Astrocyte of the cerebellum (primary cell): Measurements from ENCODE around the gene HAUS7.

ENCODE experiments used
- DNase-seq: peaks from one replicate; pipeline ENCODE4 v3.0.0-alpha.2; 2011; ENCODE audit warnings: low read depth
- H3K4me3 ChIP-seq: 2 replicates; pipeline ENCODE4 v1.5.1; 2011; ENCODE audit warnings: mild to moderate bottlenecking, low read depth, low read length, moderate library complexity
- in situ Hi-C: cut with HindIII; loops from 2 replicates; pipeline ENCODE4 v1.10.0; 2017; ENCODE audit warnings: low sequenced_read_pairs
- TF ChIP-seq, protein P1 (sequence below): IDR thresholded peaks from 2 replicates; pipeline ENCODE4 v1.5.1; 2012; ENCODE audit warnings: low read length, low read depth, moderate library complexity, mild to moderate bottlenecking; ENCODE audit errors: missing control alignments

HAUS7 gene

DNA sequence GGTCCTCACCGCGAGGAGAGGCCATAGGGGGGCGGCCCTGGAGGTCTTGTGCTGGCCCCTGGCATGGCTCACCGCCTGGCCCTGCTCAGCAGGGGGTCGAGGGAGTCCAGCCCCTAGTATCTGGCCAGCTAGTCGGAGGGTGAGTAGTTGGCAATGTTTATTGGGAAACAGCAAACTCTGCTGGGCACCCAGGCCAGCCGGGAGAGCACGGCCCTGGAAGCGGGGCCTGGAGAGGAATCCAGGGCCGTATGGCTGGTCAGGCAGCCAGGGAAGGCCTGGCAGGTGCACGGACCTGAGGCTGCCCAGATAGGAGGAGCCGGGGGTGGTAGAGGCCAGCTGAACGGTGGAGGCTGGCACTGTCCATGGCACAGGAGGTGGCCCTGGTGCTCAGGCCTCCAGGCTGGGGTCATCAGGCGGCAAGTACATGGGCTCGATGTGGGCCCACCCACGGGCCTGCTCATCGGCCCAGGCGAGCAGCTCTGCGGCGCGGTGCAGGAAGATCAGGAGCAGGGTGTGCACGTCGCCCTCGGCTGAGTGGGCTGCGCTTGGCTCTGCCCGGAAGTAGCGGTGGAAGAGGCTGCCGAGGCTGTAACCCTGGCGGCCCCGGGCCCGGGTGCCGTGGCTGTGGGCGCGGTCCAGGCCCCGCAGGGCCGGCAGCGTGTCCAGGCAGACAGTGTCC lies 25.9 kb downstream of the HAUS7 start:
- H3K4me3 ChIP-seq, result no peak overlapping the region
- DNase-seq, result no peak
- in situ Hi-C loops, result no loop called here
- TF ChIP-seq, protein P1, sequence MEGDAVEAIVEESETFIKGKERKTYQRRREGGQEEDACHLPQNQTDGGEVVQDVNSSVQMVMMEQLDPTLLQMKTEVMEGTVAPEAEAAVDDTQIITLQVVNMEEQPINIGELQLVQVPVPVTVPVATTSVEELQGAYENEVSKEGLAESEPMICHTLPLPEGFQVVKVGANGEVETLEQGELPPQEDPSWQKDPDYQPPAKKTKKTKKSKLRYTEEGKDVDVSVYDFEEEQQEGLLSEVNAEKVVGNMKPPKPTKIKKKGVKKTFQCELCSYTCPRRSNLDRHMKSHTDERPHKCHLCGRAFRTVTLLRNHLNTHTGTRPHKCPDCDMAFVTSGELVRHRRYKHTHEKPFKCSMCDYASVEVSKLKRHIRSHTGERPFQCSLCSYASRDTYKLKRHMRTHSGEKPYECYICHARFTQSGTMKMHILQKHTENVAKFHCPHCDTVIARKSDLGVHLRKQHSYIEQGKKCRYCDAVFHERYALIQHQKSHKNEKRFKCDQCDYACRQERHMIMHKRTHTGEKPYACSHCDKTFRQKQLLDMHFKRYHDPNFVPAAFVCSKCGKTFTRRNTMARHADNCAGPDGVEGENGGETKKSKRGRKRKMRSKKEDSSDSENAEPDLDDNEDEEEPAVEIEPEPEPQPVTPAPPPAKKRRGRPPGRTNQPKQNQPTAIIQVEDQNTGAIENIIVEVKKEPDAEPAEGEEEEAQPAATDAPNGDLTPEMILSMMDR, result no peak

DNA sequence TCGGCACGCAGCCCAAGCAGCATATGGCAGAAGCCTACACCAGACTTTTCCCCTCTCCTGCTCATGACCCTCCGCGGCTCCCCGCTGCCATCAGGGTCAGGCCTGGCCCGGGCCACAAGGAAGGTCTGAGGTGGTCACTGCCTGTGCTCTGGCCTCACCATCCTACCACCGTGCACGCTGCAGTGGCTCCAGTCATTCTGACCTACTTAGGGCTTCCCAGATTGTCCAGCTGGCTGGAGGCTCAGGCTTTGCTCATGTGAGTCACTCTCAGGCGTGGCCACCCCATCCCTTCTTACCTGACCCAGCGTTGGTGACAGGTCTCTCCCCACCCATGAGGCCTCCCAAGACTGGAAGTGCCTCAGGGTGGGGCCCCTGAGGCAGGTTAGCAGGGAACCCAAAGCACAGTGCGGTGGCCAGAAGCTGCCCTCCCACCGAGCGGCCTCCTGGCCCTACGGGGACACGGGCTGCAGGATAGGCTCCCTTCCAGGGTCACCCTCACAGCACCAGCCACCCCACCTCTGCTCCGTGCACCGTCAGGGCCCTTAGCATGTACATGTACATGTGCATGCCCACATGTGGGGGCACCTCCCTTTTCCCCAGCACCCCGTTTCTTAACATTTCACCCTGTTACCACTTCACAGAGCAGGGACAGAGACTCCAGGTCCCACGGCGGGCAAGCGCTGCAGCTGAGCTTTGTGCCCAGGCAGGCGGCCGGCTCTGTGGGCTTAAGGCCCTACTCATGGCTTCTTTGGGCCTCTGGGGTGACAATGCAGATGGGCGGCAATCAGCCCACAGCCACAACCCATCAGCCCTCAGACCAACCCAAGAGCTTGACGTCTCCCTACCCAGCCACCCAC lies 26.7 kb downstream of the HAUS7 start:
- H3K4me3 ChIP-seq, result no peak overlapping the region
- in situ Hi-C loops, result no loop called here
- TF ChIP-seq, protein P1, result no peak
- no peak for DNase-seq

DNA sequence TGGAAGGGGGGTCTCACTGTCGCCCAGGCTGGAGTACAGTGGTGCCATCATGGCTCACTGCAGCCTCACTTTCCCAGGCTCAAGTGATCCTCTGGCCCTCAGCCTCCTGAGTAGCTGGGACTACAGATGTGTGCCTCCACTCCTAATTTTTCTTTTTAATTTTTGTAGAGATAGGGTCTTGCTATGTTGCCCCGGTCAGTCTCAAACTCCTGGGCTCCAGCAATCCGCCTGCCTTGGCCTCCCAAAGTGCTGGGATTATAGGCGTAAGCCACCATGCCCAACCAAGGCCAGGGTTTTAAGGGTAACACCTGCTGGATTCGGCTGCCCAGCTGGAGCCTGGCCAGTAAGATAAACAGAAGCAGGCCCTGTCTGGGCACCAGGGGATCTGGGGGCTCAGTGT lies 27.9 kb downstream of the HAUS7 start:
- TF ChIP-seq, protein P1, result no peak
- no peak overlapping the region for H3K4me3 ChIP-seq
- in situ Hi-C loops, result no loop called here
- no peak for DNase-seq

DNA sequence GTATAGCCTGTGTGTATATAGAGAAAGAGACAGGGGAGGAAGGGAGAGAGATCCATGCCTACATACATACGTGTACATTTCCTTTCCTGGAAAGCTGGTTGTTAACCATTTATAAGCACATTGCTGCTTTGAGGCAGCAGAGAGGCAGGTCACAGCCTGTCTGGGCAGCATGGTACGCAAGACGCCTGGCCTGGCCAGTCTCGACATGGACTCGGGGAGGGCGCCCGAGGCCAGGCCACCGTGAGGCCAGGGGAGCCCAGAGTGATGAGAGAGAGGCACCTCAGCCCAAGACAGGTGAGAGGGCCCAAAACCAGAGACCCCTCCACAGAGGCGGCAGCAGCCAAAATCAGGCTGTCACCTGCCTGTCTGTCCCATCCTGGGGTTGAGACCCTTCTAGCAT lies 28.4 kb downstream of the HAUS7 start:
- H3K4me3 ChIP-seq, result no peak overlapping the region
- DNase-seq, result no peak
- TF ChIP-seq, protein P1, result no peak
- in situ Hi-C loops, result no loop called here

DNA sequence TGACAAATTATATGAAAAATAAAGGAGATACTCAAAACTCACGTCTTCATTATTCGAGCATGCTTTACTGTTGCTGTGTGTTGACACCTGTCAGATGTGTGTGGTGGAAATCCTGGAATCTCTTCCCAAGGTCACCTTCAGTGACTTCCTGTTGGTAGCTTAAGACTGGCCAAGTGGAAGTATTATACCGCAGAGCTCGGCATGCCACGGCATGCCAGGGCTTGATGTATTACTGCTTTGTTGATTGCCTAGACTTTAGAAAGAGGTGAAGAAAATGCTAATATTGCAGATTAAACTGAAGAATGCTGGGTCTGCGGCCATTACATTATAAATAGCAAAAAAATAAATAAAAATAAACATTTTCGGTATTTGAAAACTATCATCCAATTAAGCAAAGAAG lies 29.1 kb downstream of the HAUS7 start:
- in situ Hi-C loops, result no loop called here
- DNase-seq, result no peak
- TF ChIP-seq, protein P1, result no peak
- H3K4me3 ChIP-seq, result no peak overlapping the region

DNA sequence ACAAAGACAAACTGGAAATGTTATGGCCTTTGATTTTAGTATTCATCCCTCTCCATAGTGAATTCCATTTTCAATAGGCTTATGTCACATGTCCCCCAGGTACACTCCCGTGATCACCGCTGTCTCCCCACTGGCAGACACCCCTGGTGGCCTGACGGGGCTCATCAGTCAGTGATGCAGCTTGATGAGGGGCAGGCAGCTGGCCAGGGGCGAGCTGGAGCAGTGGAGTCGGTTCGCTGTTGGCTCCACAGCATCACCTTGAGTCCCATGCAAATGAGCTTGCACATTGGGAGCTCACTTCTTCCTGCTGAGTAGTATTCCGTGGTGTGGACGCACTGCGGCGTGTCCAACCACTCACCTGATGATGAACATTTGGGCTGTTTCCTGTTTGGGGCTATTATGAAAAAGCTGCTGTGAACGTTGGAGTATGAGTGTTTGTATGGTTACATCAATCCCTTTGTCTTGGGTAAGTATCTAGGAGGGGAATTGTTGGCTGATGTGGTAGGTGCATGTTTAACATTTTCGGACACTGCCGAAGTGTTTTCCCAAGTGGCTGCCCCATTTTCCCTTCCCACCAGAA lies 29.7 kb downstream of the HAUS7 start:
- TF ChIP-seq, protein P1, result no peak

More for the DNA sequence above, 29.7 kb downstream of the HAUS7 start:
- DNase-seq, result no peak
- H3K4me3 ChIP-seq, result no peak overlapping the region
- in situ Hi-C loops, result no loop called here
